ENCODE results near the gene CTRB2. TPM values are rescaled to one million over a fixed set of nuclear protein-coding genes. Genes with fewer than 3 reads are reported as not detected.

The CTRB2 gene
- polyA plus RNA-seq, 3 donors, result not detected

DNA sequence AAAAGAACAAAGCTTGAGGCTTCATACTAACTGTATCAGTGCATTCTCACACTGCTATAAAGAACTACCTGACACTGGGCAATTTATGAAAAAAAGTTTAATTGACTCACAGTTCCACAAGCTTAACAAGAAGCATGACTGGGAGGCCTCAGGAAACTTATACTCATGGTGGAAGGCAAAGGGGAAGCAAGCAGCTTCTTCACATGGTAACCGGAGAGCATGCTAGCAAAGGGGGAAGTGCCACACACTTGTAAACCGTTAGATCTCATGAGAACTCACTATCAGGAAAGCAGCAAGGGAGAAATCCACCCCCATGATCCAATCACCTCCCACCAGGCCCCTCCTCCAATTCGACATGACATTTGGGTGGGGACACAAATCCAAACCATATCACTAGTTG lies 25.3 kb downstream of the CTRB2 start:
- H3K9me3 Mint-ChIP-seq, result peaks cover 18 to 53% (median 43%) of the 10 kb centered on the region in 7 donors
- no peak for TF ChIP-seq CTCF (IDR thresholded peaks at IDR 0.05)
- Histone ChIP-seq H3K27ac (ENCODE audit: low read depth in 1 of 2, low read length in 2 of 2) (no peak overlapping the region), H3K79me2 (ENCODE audit: insufficient read depth, low read length) (no peaks in the 10 kb centered on the region), H3K4me1 (ENCODE audit: control insufficient read depth in 1 of 2, insufficient read depth in 2 of 2, low read length in 2 of 2) (no peaks in the 10 kb centered on the region), H4K20me1 (ENCODE audit: insufficient read depth, low read length) (no peaks in the 10 kb centered on the region), H2AFZ (ENCODE audit: insufficient read depth, low read depth, low read length, poor library complexity, severe bottlenecking) (no peak overlapping the region), H3K4me2 (replicated peaks; ENCODE audit: extremely low read depth, low read length, poor library complexity, severe bottlenecking) (no peak overlapping the region), H3K27me3 (ENCODE audit: control insufficient read depth in 2 of 2, insufficient read depth in 2 of 2, low read length in 2 of 2) (no peaks in the 10 kb centered on the region), H3K4me3 (replicated peaks in 1 of 3; ENCODE audit: low read depth in 2 of 3, low read length in 3 of 3) (no peak overlapping the region), H3K36me3 (replicated peaks in 1 of 2; ENCODE audit: control insufficient read depth in 1 of 2, insufficient read depth in 2 of 2, low read length in 2 of 2) (no peaks in the 10 kb centered on the region), H3K9me3 (replicated peaks in 1 of 2; ENCODE audit: control insufficient read depth in 1 of 2, insufficient read depth in 1 of 2, low read length in 2 of 2) (peaks cover 13 to 25% of the 10 kb centered on the region in 2 donors), H3K9ac (ENCODE audit: insufficient read depth, low read length, poor library complexity, severe bottlenecking) (no peak overlapping the region)
- no peak overlapping the region for H3K27ac Mint-ChIP-seq
- no peak overlapping the region for H3K4me3 Mint-ChIP-seq
- no peaks in the 10 kb centered on the region for H3K36me3 Mint-ChIP-seq
- H3K27me3 Mint-ChIP-seq (ENCODE audit: low read depth in 3 of 3), result peaks cover 2 to 3% (median 2%) of the 10 kb centered on the region in 3 donors
- WGBS (ENCODE audit: insufficient coverage), result no CpG with 5 or more reads among the region's 3 CpGs
- DNase-seq, result peak in 1 of 3 donors; percentile 2
- peaks cover 3% of the 10 kb centered on the region for H3K4me1 Mint-ChIP-seq
- intact Hi-C loops (cut with micrococcal nuclease), result no loop called here

- Histone ChIP-seq H3K36me3 (replicated peaks in 1 of 2; ENCODE audit: control insufficient read depth in 1 of 2, insufficient read depth in 2 of 2, low read length in 2 of 2) (no peaks in the 10 kb centered on the region), H3K9ac (ENCODE audit: insufficient read depth, low read length, poor library complexity, severe bottlenecking) (no peak overlapping the region), H2AFZ (ENCODE audit: insufficient read depth, low read depth, low read length, poor library complexity, severe bottlenecking) (no peak overlapping the region), H3K4me1 (ENCODE audit: control insufficient read depth in 1 of 2, insufficient read depth in 2 of 2, low read length in 2 of 2) (no peaks in the 10 kb centered on the region), H3K27ac (ENCODE audit: low read depth in 1 of 2, low read length in 2 of 2) (no peak overlapping the region), H3K4me2 (replicated peaks; ENCODE audit: extremely low read depth, low read length, poor library complexity, severe bottlenecking) (no peak overlapping the region), H3K27me3 (ENCODE audit: control insufficient read depth in 2 of 2, insufficient read depth in 2 of 2, low read length in 2 of 2) (no peaks in the 10 kb centered on the region), H3K9me3 (replicated peaks in 1 of 2; ENCODE audit: control insufficient read depth in 1 of 2, insufficient read depth in 1 of 2, low read length in 2 of 2) (peaks cover 32 to 44% of the 10 kb centered on the region in 2 donors), H4K20me1 (ENCODE audit: insufficient read depth, low read length) (no peaks in the 10 kb centered on the region), H3K4me3 (replicated peaks in 1 of 3; ENCODE audit: low read depth in 2 of 3, low read length in 3 of 3) (no peak overlapping the region), H3K79me2 (ENCODE audit: insufficient read depth, low read length) (no peaks in the 10 kb centered on the region)
- H3K27ac Mint-ChIP-seq, result no peak overlapping the region
- H3K36me3 Mint-ChIP-seq, result no peaks in the 10 kb centered on the region
- no peak for TF ChIP-seq CTCF (IDR thresholded peaks at IDR 0.05)
- no peak for DNase-seq
- no peak overlapping the region for H3K4me3 Mint-ChIP-seq
- peaks cover 3% of the 10 kb centered on the region for H3K4me1 Mint-ChIP-seq
- 100% methylated on average over 3 of the region's 6 CpGs for whole genome bisulfite sequencing (ENCODE audit: insufficient coverage)
- intact Hi-C loops (cut with micrococcal nuclease), result no loop called here
- peaks cover 31 to 66% (median 60%) of the 10 kb centered on the region in 7 donors for H3K9me3 Mint-ChIP-seq
- no peaks in the 10 kb centered on the region for H3K27me3 Mint-ChIP-seq (ENCODE audit: low read depth in 3 of 3)
Measured at GRCh38 chr16:75179208-75179607, 27.8 kb downstream of the CTRB2 start.

Data from CD14-positive monocyte (primary cell).